HCT116 (cell line): ENCODE results near the gene GRIK3. TPM values are rescaled to one million over a fixed set of nuclear protein-coding genes. Genes with fewer than 3 reads are reported as not detected.

Source experiments
- ATAC-seq: fragments of 200-7000 bp; cut with Tn5 transposase; 2 replicates; pipeline ENCODE4 v1.9.1; 2020; ENCODE audit warnings: mild to moderate bottlenecking, moderate library complexity
- BruUV-seq: library from RNA; stranded (reverse); fragments of 400-500 nt; replicated peaks from 2 replicates; lab custom pipeline; 2021; lab: Mats Ljungman, UMichigan
- CTCF ChIA-PET: fragments of 300-600 bp; sonication (Branson Sonifier 250); formaldehyde crosslinking; loops from one replicate; lab custom pipeline; 2021; ENCODE audit warnings: antibody characterized with exemption; lab: Charles Lee
- POLR2A ChIA-PET: fragments of 300-600, 350-600 bp; sonication (Branson Sonifier 250); formaldehyde crosslinking; loops from one replicate; lab custom pipeline; 2021; ENCODE audit warnings: antibody characterized with exemption; lab: Charles Lee
- RAD21 ChIA-PET, 2 experiments: fragments of 300-600 bp; sonication (Branson Sonifier 250); formaldehyde crosslinking; loops; one replicate each; lab custom pipeline; 2023; ENCODE audit warnings: low total read pairs in 2 of 2; ENCODE audit not compliant: uncharacterized antibody in 2 of 2, unreplicated experiment in 2 of 2, low non-redundant PET in 1 of 2; lab: Charles Lee
- DNase-seq: peaks from one replicate; pipeline ENCODE4 v3.0.0-alpha.2; 2010; ENCODE audit warnings: low read depth, low spot score
- H2AFZ ChIP-seq: fragments of 200-600 bp; shearing (Covaris generic), sonication (generic); 2 replicates; pipeline ENCODE4 v1.6.1; 2017; ENCODE audit warnings: low read depth, mixed run types, mixed read lengths, antibody characterized with exemption, low read length; ENCODE audit not compliant: poor library complexity, severe bottlenecking
- H3K27ac ChIP-seq: 2 replicates; pipeline ENCODE4 v1.5.1; 2012; ENCODE audit warnings: low read depth, low read length
- H3K27me3 ChIP-seq: fragments of 200-600 bp; sonication (generic); 2 replicates; pipeline ENCODE4 v1.6.1; 2016; ENCODE audit warnings: mixed run types, low read length, mixed read lengths; ENCODE audit not compliant: insufficient read depth
- H3K36me3 ChIP-seq, 2 experiments: fragments of 200-500 bp in 1 of 2; fragments of 200-600 bp in 1 of 2; sonication (Bioruptor generic) in 1 of 2; sonication (generic) in 1 of 2; 2 replicates each; pipeline versions ENCODE4 v1.5.1 to v1.6.1; 2014 to 2016; ENCODE audit warnings: low read length in 2 of 2, inconsistent platforms in 1 of 2, mixed read lengths in 1 of 2, mixed run types in 1 of 2; ENCODE audit not compliant: insufficient read depth in 2 of 2, control insufficient read depth in 1 of 2
- H3K4me1 ChIP-seq, 2 experiments: fragments of 200-600 bp in 1 of 2; sonication (generic) in 1 of 2; 2 replicates each; pipeline versions ENCODE4 v1.5.1 to v1.6.1; 2012 to 2017; ENCODE audit warnings: low read length in 2 of 2, inconsistent platforms in 1 of 2, mild to moderate bottlenecking in 1 of 2, mixed read lengths in 1 of 2, mixed run types in 1 of 2, moderate library complexity in 1 of 2; ENCODE audit not compliant: insufficient read depth in 2 of 2, control insufficient read depth in 1 of 2
- H3K4me2 ChIP-seq: fragments of 200-600 bp; sonication (generic); 2 replicates; pipeline ENCODE4 v1.6.1; 2017; ENCODE audit warnings: mixed run types, low read length, mixed read lengths
- H3K4me3 ChIP-seq, 2 experiments: fragments of 200-600 bp in 1 of 2; sonication (generic) in 1 of 2; replicated peaks in 1 of 2; 2 replicates each; pipeline ENCODE4 v1.5.1; 2011 to 2016; ENCODE audit warnings: low read length in 2 of 2, control low read depth in 1 of 2, low read depth in 1 of 2, mild to moderate bottlenecking in 1 of 2, mixed read lengths in 1 of 2, mixed run types in 1 of 2
- H3K79me2 ChIP-seq: fragments of 200-600 bp; sonication (generic); 2 replicates; pipeline ENCODE4 v1.6.1; 2017; ENCODE audit warnings: mild to moderate bottlenecking, mixed run types, low read length, moderate library complexity, mixed read lengths; ENCODE audit not compliant: insufficient read depth
- H3K9ac ChIP-seq: fragments of 200-600 bp; sonication (generic); 2 replicates; pipeline ENCODE4 v1.6.1; 2016; ENCODE audit warnings: low read length, mixed read lengths
- H3K9me2 ChIP-seq: fragments of 200-600 bp; sonication (generic), shearing (Covaris generic); 2 replicates; pipeline ENCODE4 v1.6.1; 2017; ENCODE audit warnings: mixed run types, mild to moderate bottlenecking, moderate library complexity; ENCODE audit not compliant: insufficient read depth
- H3K9me3 ChIP-seq, 2 experiments: fragments of 200-500 bp in 1 of 2; fragments of 200-600 bp in 1 of 2; sonication (Bioruptor generic) in 1 of 2; sonication (generic) in 1 of 2; 2 replicates each; pipeline ENCODE4 v1.6.1; 2014 to 2017; ENCODE audit warnings: low read length in 2 of 2, mixed read lengths in 2 of 2, inconsistent platforms in 1 of 2, low read depth in 1 of 2, mild to moderate bottlenecking in 1 of 2, mixed run types in 1 of 2, moderate library complexity in 1 of 2; ENCODE audit not compliant: control insufficient read depth in 1 of 2, insufficient read depth in 1 of 2
- H4K20me1 ChIP-seq: fragments of 200-600 bp; sonication (generic), shearing (Covaris generic); 2 replicates; pipeline ENCODE4 v1.6.1; 2017; ENCODE audit warnings: mixed run types, mild to moderate bottlenecking, moderate library complexity; ENCODE audit not compliant: insufficient read depth
- ATF3 ChIP-seq: IDR thresholded peaks from 2 replicates; pipeline ENCODE4 v1.6.1; 2012
- CEBPB ChIP-seq: IDR thresholded peaks from 2 replicates; pipeline ENCODE4 v1.6.1; 2012; ENCODE audit warnings: low read depth
- CTCF ChIP-seq, 3 experiments: fragments of 200-600 bp in 1 of 3; sonication (generic) in 1 of 3; IDR thresholded peaks in 2 of 3; conservative IDR thresholded peaks in 1 of 3; 2 replicates each; pipeline ENCODE4 v1.5.1; 2012 to 2017; ENCODE audit warnings: low read depth in 2 of 3, low read length in 2 of 3, antibody characterized with exemption in 1 of 3, borderline replicate concordance in 1 of 3, control low read depth in 1 of 3, mild to moderate bottlenecking in 1 of 3, mixed read lengths in 1 of 3, mixed run types in 1 of 3, moderate library complexity in 1 of 3; ENCODE audit not compliant: insufficient read depth in 1 of 3
- EGR1 ChIP-seq: IDR thresholded peaks from 2 replicates; pipeline ENCODE4 v1.6.1; 2012; ENCODE audit warnings: low read depth
- ELF1 ChIP-seq: IDR thresholded peaks from 2 replicates; pipeline ENCODE4 v1.6.1; 2012; ENCODE audit warnings: low read depth, borderline replicate concordance
- EZH2 ChIP-seq: fragments of 200-600 bp; sonication (generic); IDR thresholded peaks from 2 replicates; pipeline ENCODE4 v1.6.1; 2017; ENCODE audit warnings: antibody characterized with exemption, mixed run types
- EZH2phosphoT487 ChIP-seq: fragments of 200-600 bp; IDR thresholded peaks from 2 replicates; pipeline ENCODE4 v1.6.1; 2018; ENCODE audit warnings: antibody characterized with exemption, borderline replicate concordance
- FOSL1 ChIP-seq: IDR thresholded peaks from 2 replicates; pipeline ENCODE4 v1.6.1; 2012; ENCODE audit warnings: low read depth
- JUND ChIP-seq: IDR thresholded peaks from 2 replicates; pipeline ENCODE4 v1.6.1; 2012
- POLR2A ChIP-seq: IDR thresholded peaks from 2 replicates; pipeline ENCODE4 v1.7.0; 2011; ENCODE audit warnings: borderline replicate concordance; ENCODE audit not compliant: insufficient read depth, insufficient read length; ENCODE audit errors: extremely low read depth
- POLR2AphosphoS5 ChIP-seq: IDR thresholded peaks from 2 replicates; pipeline ENCODE4 v1.6.1; 2011; ENCODE audit warnings: mild to moderate bottlenecking, low read depth, low read length, moderate library complexity
- REST ChIP-seq: IDR thresholded peaks from 2 replicates; pipeline ENCODE4 v1.6.1; 2012; ENCODE audit warnings: low read depth
- SRF ChIP-seq: IDR thresholded peaks from 2 replicates; pipeline ENCODE4 v1.6.1; 2012; ENCODE audit warnings: low read depth
- TCF7L2 ChIP-seq: IDR thresholded peaks from 2 replicates; pipeline ENCODE4 v1.7.0; 2011; ENCODE audit warnings: borderline replicate concordance, inconsistent platforms; ENCODE audit not compliant: insufficient read depth, insufficient read length; ENCODE audit errors: extremely low read depth
- YY1 ChIP-seq: IDR thresholded peaks from 2 replicates; pipeline ENCODE4 v1.6.1; 2011; ENCODE audit warnings: low read length, low read depth, moderate library complexity, mild to moderate bottlenecking; ENCODE audit not compliant: insufficient replicate concordance; ENCODE audit errors: extremely low read depth
- ZNF274 ChIP-seq: fragments of 200-500 bp; sonication (Bioruptor generic); IDR thresholded peaks from 2 replicates; pipeline ENCODE4 v1.6.1; 2014; ENCODE audit warnings: mild to moderate bottlenecking, low read depth, low read length, inconsistent platforms
- intact Hi-C: fragments of 100-400 bp; cut with micrococcal nuclease; formaldehyde crosslinking; loops from 2 replicates; pipeline ENCODE4 v1.10.0; 2022
- total RNA-seq: library from RNA; stranded (reverse); gene quantifications from one replicate; pipeline ENCODE4 v1.2.1, GENCODE V29; 2021; ENCODE audit not compliant: unreplicated experiment

Gene GRIK3
- total RNA-seq, 1 experiment from 2014 or later: not detected

GRCh38 chr1:36953061-36953460, 81.3 kb downstream of the GRIK3 start:
- Histone ChIP-seq H3K4me2 (no peak overlapping the region), H3K4me1 (no peaks in the 10 kb centered on the region), H3K9me2 (no peaks in the 10 kb centered on the region), H3K9ac (no peak overlapping the region), H3K4me3 (no peak overlapping the region), H3K27ac (no peak overlapping the region), H2AFZ (no peak overlapping the region), H4K20me1 (no peaks in the 10 kb centered on the region), H3K27me3 (peaks cover 31% of the 10 kb centered on the region), H3K9me3 (no peaks in the 10 kb centered on the region)
- no peak for DNase-seq
- no TSS peak for BruUV-seq
- intact Hi-C loops: no loop called here
- no peak for ATAC-seq
- TF ChIP-seq ZNF274 (no peak), SRF (no peak), POLR2A (no peak), ATF3 (no peak), CEBPB (no peak), CTCF (IDR thresholded peaks at IDR 0.05 in 2 of 3, conservative IDR thresholded peaks at IDR 0.05 in 1 of 3; ENCODE audit: borderline replicate concordance in 1 of 3, insufficient read depth in 1 of 3, low read depth in 2 of 3, low read length in 2 of 3) (no peak), FOSL1 (no peak), EZH2 (no peak), EGR1 (no peak)
- TF ChIP-seq, all 23 proteins: peak for 0
- RAD21 ChIA-PET: no interaction called here
- CTCF ChIA-PET: no interaction called here
- Histone ChIP-seq H3K36me3 (no peaks in the 10 kb centered on the region), H3K79me2 (no peaks in the 10 kb centered on the region)
- POLR2A ChIA-PET: no interaction called here

- H4K20me1 ChIP-seq: no peaks in the 10 kb centered on the region
- H3K4me1 ChIP-seq: no peaks in the 10 kb centered on the region
- H3K4me3 ChIP-seq: no peak overlapping the region
- no peaks in the 10 kb centered on the region for H3K36me3 ChIP-seq
- ATAC-seq: no peak
- no peaks in the 10 kb centered on the region for H3K9me2 ChIP-seq
- H3K9me3 ChIP-seq: no peaks in the 10 kb centered on the region
- peaks cover 34% of the 10 kb centered on the region for H3K27me3 ChIP-seq
- ChIA-PET CTCF (no interaction called here), POLR2A (no interaction called here), RAD21 (no interaction called here)
- no peak for DNase-seq
- no peak overlapping the region for H3K4me2 ChIP-seq
- intact Hi-C loops: no loop called here
- H3K79me2 ChIP-seq: no peaks in the 10 kb centered on the region
- no TSS peak for BruUV-seq
- H3K27ac ChIP-seq: no peak overlapping the region
- H3K9ac ChIP-seq: no peak overlapping the region
- no peak overlapping the region for H2AFZ ChIP-seq
- no peak for TF ChIP-seq POLR2A
- TF ChIP-seq EZH2phosphoT487: no peak
- no peak for TF ChIP-seq YY1
- TF ChIP-seq JUND: no peak
- TF ChIP-seq TCF7L2: no peak
- TF ChIP-seq POLR2AphosphoS5: no peak
- TF ChIP-seq ELF1: no peak
- no peak for TF ChIP-seq ZNF274
- TF ChIP-seq REST: no peak
- TF ChIP-seq EZH2: no peak
Measured at GRCh38 chr1:36951761-36952160, 82.6 kb downstream of the GRIK3 start.
